Body of pancreas (tissue), 4 donors: Measurements from ENCODE around the gene PSKH1. TPM values are rescaled to one million over a fixed set of nuclear protein-coding genes. Genes with fewer than 3 reads are reported as not detected.
A peak's percentile ranks its signal among the peaks of the same experiment; 100 is the strongest.

Source experiments
- ATAC-seq: fragments of 150-250 bp; one replicate; pipeline ENCODE4 v1.9.1; 2016
- DNase-seq, 4 donors: peaks; one replicate each; pipeline ENCODE4 v3.0.0-alpha.2; 2019
- H3K27ac ChIP-seq, 4 donors: fragments of 200-600 bp; sonication (generic); 1 replicate in 3 of 4; 2 replicates in 1 of 4; pipeline versions ENCODE4 v1.5.1 to v1.6.1; 2016 to 2019; ENCODE audit warnings: mild to moderate bottlenecking in 1 of 4, mixed read lengths in 1 of 4, moderate library complexity in 1 of 4
- H3K27me3 ChIP-seq, 2 donors: fragments of 200-600 bp; sonication (generic); one replicate each; pipeline ENCODE4 v1.6.0; 2016; ENCODE audit warnings: mild to moderate bottlenecking in 1 of 2
- H3K36me3 ChIP-seq, 2 donors: fragments of 200-600 bp; sonication (generic); replicated peaks in 1 of 2; 2 replicates each; pipeline ENCODE4 v1.5.1; 2016; ENCODE audit warnings: low read depth in 2 of 2; ENCODE audit not compliant: insufficient read depth in 1 of 2
- H3K4me1 ChIP-seq: fragments of 200-600 bp; sonication (generic); one replicate; pipeline ENCODE4 v1.6.0; 2016
- H3K4me3 ChIP-seq, 2 donors: fragments of 200-600 bp; sonication (generic); 1 replicate in 1 of 2; 2 replicates in 1 of 2; pipeline ENCODE4 v1.5.1; 2016 to 2019
- H3K9me3 ChIP-seq, 3 donors: fragments of 200-600 bp; sonication (generic); 1 replicate in 2 of 3; 2 replicates in 1 of 3; pipeline ENCODE4 v1.5.1; 2016
- POLR2A ChIP-seq, 3 donors: fragments of 450-650 bp; IDR thresholded peaks; one replicate each; pipeline ENCODE4 v1.6.1; 2016; ENCODE audit warnings: antibody characterized with exemption in 3 of 3, mild to moderate bottlenecking in 2 of 3
- WGBS, 2 donors: methylation state at CpG; one replicate each; pipeline ENCODE4 v1.1.5; 2017; 5-methylcytosine and 5-hydroxymethylcytosine counted together
- intact Hi-C: fragments of 100-400 bp; cut with DNase I; formaldehyde crosslinking; loops from one replicate; pipeline ENCODE4 v1.15.1; 2023
- total RNA-seq, 2 donors: library from RNA; depleted of rRNA; stranded (reverse); fragments of >200 nt; gene quantifications; one replicate each; pipeline ENCODE4 v1.1.0, GENCODE V29; 2016
- TF ChIP-seq, protein P1 (sequence below), 7 experiments: fragments of 450-650 bp in 4 of 7; fragments of 200-600 bp in 3 of 7; sonication (generic) in 3 of 7; IDR thresholded peaks; one replicate each; pipeline ENCODE4 v1.5.1; 2016 to 2019; ENCODE audit warnings: antibody characterized with exemption in 7 of 7

Gene PSKH1
- total RNA-seq, 2 donors from 2014 or later = 15.0 to 16.8 TPM

DNA sequence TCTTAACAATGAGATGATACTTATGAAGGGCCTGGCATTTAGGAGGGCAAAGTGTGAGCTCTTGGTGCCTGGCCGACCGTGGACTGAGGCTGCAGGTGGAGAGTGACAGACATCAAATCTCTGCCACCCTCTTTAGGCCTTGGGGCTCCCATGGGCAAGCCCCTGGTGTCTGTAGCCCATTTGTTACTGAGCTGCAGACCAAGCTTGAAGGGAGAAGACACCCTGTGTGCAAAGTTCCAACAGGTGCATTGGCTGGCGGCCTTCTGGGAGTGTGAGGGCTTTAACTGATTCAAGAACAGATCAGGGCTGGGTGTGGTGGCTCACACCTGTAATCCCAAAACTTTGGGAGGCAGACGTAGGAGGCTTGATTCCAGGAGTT, 39.4 kb downstream of the PSKH1 start:
- intact Hi-C loops = no loop called here
- Histone ChIP-seq H3K4me3 (no peak overlapping the region), H3K27me3 (no peaks in the 10 kb centered on the region), H3K4me1 (peaks cover 81% of the 10 kb centered on the region), H3K36me3 (no peaks in the 10 kb centered on the region), H3K9me3 (no peaks in the 10 kb centered on the region), H3K27ac (peak overlapping the region; percentile 78 to 82 (median 80))
- 57 to 61% methylated on average over 4 of the region's 4 CpGs for WGBS, 2 donors
- no peak for TF ChIP-seq POLR2A (IDR thresholded peaks at IDR 0.05)
- TF ChIP-seq, protein P1, sequence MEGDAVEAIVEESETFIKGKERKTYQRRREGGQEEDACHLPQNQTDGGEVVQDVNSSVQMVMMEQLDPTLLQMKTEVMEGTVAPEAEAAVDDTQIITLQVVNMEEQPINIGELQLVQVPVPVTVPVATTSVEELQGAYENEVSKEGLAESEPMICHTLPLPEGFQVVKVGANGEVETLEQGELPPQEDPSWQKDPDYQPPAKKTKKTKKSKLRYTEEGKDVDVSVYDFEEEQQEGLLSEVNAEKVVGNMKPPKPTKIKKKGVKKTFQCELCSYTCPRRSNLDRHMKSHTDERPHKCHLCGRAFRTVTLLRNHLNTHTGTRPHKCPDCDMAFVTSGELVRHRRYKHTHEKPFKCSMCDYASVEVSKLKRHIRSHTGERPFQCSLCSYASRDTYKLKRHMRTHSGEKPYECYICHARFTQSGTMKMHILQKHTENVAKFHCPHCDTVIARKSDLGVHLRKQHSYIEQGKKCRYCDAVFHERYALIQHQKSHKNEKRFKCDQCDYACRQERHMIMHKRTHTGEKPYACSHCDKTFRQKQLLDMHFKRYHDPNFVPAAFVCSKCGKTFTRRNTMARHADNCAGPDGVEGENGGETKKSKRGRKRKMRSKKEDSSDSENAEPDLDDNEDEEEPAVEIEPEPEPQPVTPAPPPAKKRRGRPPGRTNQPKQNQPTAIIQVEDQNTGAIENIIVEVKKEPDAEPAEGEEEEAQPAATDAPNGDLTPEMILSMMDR (IDR thresholded peaks at IDR 0.05) = no peak
- DNase-seq (no peak), ATAC-seq (no peak)

DNA sequence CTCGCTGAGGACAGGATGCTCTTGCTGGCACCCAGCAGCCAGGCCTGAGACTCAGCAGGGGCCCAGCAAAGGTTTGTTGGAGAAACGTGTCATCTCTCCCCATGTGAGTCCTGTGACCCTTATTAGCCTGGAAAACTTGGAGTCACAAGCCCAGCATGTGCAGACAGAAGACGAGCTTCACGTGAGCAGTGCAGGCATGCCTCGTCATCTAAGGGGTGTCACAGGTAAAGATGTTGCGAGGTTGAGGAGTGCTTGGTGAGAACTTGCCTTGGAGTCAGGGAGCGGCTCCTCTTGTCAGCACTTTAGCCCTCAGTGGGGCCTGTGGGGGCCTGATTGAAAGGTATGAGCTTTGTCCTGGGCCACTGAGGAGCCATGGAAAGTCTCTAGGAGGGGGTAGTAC, 40.8 kb downstream of the PSKH1 start:
- WGBS, 2 donors = 59 to 77% methylated on average over 7 of the region's 7 CpGs
- intact Hi-C loops = no loop called here
- peak in 1 of 4 donors; percentile 15 for DNase-seq
- Histone ChIP-seq H3K27me3 (no peaks in the 10 kb centered on the region), H3K27ac (peak overlapping the region in 3 of 4 donors; percentile 81 to 97 (median 91)), H3K36me3 (no peaks in the 10 kb centered on the region), H3K4me1 (peaks cover 74% of the 10 kb centered on the region), H3K4me3 (no peak overlapping the region), H3K9me3 (no peaks in the 10 kb centered on the region)
- TF ChIP-seq POLR2A (IDR thresholded peaks at IDR 0.05) = no peak
- TF ChIP-seq, protein P1 (IDR thresholded peaks at IDR 0.05) = no peak
- no peak for ATAC-seq

DNA sequence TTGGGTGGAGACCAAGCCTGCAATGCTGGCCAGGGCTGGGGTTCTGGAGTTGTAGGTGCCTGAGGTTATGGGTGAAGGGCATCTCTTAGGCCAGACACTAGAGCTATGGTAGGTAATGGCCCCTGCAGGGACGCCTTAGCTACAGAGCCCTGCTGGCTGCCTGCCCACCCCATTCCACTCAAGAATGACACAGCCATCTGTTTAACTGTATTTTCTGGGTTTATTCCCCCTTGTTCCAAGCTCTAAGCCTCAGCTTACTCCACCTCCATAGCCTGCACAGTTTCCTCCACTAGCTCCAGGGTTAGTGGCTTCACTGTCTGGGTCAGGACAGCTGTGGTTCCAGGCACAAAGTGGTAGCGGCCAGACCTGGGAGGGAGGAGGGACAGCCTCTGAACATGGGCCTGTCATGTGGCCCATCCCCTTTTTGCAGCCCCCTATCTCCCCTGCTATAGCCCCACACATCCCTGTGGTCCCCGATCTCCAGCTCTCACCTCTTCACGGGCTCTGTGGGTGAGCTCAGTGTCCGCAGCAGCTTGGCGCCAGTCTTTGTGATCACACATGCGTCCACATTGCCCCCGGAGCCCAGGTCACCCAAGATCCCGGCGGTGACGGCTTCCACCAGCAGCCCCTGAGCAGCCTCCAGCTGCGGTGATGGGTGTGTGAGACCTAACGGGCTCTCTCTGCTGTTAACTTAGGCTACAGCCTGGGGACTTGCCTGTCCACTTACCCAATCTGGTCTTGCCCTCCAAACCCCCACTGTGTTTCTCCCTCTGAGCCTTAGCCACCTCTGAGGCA, 41.4 kb downstream of the PSKH1 start:
- ATAC-seq (no peak), DNase-seq (peak in 1 of 4 donors; percentile 50)
- Histone ChIP-seq H3K4me3 (peak overlapping the region in 1 of 2 donors; percentile 37), H3K9me3 (no peaks in the 10 kb centered on the region), H3K4me1 (peaks cover 68% of the 10 kb centered on the region), H3K27me3 (no peaks in the 10 kb centered on the region), H3K36me3 (no peaks in the 10 kb centered on the region), H3K27ac (peak overlapping the region in 3 of 4 donors; percentile 81 to 97 (median 91))
- WGBS, 2 donors = 36 to 52% methylated on average over 7 to 13 of the region's 13 CpGs
- intact Hi-C loops = no loop called here
- no peak for TF ChIP-seq POLR2A (IDR thresholded peaks at IDR 0.05)
- TF ChIP-seq, protein P1 (IDR thresholded peaks at IDR 0.05) = no peak

DNA sequence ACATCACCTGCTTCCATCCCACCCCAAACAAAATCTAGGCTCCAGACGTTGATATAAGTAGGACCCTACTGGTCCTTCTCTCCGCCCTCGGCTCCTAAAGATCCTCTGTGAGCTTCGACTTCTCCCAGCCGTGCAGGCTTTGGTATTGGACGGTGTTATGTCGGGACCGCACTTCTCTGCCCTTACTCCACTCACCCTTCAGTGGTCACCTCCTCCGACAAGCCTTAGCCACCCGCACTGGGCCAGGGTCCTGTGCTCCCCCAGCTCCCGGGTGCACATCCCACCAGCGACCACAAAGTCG, 42.0 kb downstream of the PSKH1 start:
- Histone ChIP-seq H3K4me1 (peaks cover 68% of the 10 kb centered on the region), H3K27ac (peak overlapping the region; percentile 81 to 97 (median 88)), H3K36me3 (no peaks in the 10 kb centered on the region), H3K27me3 (no peaks in the 10 kb centered on the region), H3K4me3 (peak overlapping the region in 1 of 2 donors; percentile 37), H3K9me3 (no peaks in the 10 kb centered on the region)
- WGBS, 2 donors = 19% methylated on average over 13 of the region's 13 CpGs
- ATAC-seq (no peak), DNase-seq (no peak)
- TF ChIP-seq POLR2A (IDR thresholded peaks at IDR 0.05) = no peak
- TF ChIP-seq, protein P1 (IDR thresholded peaks at IDR 0.05) = no peak
- intact Hi-C loops = no loop called here
